Endometrium (tissue), 2 donors: Measurements from ENCODE around the gene TPD52L1.
"Not testable (repeated sequence)": the region's sequence is repeated elsewhere in the genome, so short reads cannot be mapped to it uniquely, and the experiment has no call there.

ENCODE experiments used
- FAIRE-seq: peaks from 2 replicates; lab custom pipeline; 2012; peaks lifted over from hg19 to GRCh38; lab: Jason Lieb, UNC
- donor health status: control.
- donor health status: control.

Gene TPD52L1, protein sequence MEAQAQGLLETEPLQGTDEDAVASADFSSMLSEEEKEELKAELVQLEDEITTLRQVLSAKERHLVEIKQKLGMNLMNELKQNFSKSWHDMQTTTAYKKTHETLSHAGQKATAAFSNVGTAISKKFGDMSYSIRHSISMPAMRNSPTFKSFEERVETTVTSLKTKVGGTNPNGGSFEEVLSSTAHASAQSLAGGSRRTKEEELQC

GRCh38 chr6:125153391-125154117 is at the start of gene TPD52L1:
TPD52L1 (plus strand) TSS chr6:125153773; CDS start chr6:125153952, 179 bp downstream.
- no peak for FAIRE-seq

GRCh38 chr6:125104425-125104824 is 49.1 kb upstream of the TPD52L1 start:
- no peak for FAIRE-seq

DNA sequence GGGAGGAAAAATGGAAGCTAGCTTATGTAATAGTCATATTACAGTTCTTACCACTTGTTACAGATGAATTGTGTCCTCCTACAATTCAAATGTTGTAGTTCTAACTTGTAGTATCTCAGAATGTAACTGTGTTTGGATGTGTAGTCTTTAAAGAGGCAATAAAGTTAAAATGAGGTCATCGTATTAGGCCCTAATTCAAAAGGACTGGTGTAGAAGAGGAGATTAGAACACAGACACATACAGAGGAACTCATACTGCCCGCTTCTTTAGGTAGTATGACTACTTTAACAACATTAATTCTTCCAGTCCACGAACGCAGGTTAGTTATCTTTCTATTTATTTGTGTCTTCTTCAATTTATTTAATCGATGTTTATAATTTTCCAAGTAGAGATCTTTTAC is 46.5 kb upstream of the TPD52L1 start:
- no peak for FAIRE-seq

DNA sequence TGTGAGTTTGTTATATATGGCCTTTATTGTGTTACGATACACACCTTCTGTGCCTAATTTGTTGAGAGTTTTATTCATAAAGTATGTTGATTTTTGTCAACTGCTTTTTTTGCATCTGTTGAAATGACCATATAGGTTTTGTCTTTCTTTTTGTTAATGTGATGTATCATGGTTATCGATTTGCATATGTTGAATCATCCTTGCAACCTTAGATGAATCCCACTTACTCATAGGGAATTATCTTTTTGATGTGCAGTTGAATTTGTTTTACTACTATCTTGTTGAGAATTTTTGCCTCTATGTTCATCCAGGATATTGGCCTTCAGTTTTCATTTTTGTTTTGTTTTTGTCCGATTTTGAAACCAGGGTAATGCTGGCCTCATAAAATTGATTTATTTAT is 45.7 kb upstream of the TPD52L1 start:
- FAIRE-seq: no peak

- FAIRE-seq: no peak
These were observed 43.5 kb upstream of the TPD52L1 start for GRCh38 chr6:125110056-125110455.

DNA sequence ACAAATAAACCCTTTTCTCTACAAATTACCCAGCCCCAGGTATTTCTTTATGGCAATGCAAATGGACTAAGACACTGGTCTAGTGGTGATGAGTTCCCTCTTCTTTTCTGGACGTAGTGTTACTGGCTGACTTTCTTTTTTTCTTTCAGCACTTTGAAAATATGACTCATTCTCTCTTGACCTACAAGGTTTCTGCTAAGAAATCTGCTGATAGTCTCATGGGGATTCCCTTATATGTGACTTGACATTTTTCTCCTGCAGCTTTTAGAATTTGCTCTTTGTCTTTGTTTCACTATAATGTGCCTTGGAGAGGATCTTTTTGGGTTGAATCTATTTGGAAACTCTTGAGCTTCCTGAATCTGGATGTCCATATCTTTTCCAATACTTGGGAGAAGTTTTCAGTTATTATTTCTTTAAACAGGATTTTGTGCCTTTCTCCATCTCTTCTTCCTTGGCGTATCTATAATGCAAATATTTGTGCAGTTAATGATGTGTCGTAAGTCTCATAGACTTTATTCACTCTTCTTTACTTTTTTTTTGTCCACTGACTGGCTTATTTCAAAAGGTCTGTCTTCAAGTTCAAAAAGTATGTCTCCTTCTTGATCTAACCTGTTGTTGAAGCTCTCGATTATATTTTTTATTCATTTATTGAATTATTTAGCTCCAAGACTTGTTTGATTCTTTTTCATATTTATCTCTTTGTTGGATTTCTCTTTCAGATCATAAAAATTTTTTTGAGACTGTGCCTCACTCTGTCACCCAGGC is 42.2 kb upstream of the TPD52L1 start:
- no peak for FAIRE-seq

DNA sequence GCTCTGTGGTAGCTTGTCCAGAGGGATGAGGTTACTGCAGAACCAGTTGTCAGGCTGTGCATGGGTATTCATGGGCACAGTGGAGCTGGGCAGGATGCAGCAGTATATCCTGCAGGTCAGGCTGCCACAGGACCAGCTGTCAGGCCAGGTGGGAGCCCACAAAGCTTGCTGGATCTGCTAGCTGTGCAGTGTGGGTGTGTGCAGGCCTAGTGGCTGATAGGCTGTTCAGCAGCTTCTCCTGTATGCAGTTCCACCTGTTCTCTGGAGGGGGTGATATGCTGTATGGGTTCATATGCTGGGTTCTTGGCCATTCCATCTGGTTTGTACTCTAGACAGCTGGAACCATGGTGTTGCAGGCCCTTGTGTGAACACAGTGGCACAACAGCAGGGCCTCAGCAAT is 40.6 kb upstream of the TPD52L1 start:
- no peak for FAIRE-seq

DNA sequence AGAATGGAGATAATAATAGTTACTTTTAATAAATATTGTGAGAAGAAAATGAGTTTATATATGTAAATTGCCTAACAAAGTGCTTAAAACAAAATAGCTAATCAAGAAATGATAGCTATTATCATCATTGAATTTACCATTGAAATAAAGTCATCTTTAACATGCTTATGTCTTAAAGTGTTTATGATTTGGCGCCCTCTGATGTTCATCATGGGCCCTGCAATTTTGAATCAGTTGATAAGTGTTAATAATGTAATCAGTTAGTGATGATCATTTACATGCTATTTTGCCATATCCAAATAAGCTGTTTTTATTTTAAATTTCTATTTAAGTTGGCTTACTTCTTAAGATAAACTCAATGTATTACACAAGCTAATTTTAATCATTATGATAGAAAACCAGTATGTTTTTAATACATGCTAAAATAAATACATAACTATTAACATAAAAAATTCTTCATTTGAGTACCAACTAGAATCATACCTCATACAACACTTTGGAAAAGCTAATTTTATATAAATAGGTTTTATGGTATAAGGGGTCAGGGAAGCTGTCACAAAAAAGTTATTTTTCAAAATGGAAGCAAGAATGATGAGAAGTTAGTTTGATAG is 39.2 kb upstream of the TPD52L1 start:
- peak; percentile 92 for FAIRE-seq

GRCh38 chr6:125116170-125116569 is 37.4 kb upstream of the TPD52L1 start:
- no peak for FAIRE-seq

DNA sequence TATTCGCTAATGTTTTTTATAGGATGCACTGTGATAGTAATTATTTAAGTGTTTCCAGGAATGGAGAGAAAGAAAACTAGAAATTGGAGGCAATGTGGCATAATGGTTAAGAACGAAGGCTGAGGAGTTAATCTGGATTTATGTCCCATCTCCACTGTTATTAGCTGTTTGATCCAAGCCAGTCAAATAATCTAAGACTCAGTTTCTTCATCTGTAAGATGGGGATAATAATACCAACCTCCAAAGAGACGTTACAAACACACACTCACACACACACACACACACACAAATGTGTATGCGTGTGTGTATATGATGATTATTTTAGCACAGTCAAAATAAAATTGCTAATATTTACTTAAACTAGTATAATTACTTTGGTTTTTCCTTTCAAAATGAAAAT is 36.9 kb upstream of the TPD52L1 start:
- no peak for FAIRE-seq

- no peak for FAIRE-seq
These were observed 35.8 kb upstream of the TPD52L1 start for GRCh38 chr6:125117818-125118217.

DNA sequence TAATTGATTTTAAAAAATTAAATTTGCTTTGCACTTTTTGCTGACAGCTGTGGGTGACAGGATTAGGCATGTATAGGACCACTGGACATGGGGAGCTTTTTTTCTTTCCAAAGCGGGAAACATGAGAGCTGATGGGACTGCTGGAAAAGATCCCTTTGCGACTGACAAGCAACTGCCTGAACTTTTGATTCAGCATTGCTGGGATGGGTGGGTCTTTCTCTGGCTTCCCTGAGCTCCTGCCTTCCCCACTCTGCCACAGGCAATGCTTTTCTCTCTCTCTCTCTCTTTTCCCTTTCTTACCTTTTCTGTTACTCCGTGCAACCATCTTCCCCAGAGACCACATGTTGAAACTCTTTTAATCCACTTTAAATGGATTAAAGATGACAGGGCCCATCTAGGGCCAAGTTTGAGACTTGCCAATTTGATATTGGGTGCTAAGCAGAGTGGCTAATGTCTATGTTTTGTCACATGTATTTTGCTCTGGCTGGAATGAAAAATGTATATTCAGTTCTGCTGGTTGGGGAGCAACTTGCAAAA is 33.5 kb upstream of the TPD52L1 start:
- FAIRE-seq: no peak

GRCh38 chr6:125121894-125122293 is 31.7 kb upstream of the TPD52L1 start:
- FAIRE-seq: no peak

DNA sequence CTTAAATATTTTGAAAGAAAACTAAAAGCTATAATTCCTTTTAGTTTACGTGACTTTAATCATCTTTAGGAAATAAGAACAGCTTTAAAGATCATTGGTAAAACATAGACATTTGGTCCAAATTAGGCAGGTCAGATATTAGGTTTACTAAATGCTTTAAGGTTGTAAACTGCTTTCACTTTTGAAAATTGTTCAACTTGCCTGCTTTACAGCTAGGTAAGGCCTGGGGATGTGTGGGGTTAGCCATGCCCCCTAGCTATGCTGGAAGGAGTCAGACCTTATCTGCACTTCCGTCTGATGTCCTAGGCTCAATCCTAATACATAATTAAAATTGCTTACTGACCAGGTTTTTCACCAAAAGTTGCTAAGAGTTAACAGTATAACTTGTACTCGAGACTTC is 30.5 kb upstream of the TPD52L1 start:
- no peak for FAIRE-seq

GRCh38 chr6:125123468-125124048 is 30.0 kb upstream of the TPD52L1 start:
- no peak for FAIRE-seq

GRCh38 chr6:125124049-125124669 is 29.4 kb upstream of the TPD52L1 start:
- no peak for FAIRE-seq

DNA sequence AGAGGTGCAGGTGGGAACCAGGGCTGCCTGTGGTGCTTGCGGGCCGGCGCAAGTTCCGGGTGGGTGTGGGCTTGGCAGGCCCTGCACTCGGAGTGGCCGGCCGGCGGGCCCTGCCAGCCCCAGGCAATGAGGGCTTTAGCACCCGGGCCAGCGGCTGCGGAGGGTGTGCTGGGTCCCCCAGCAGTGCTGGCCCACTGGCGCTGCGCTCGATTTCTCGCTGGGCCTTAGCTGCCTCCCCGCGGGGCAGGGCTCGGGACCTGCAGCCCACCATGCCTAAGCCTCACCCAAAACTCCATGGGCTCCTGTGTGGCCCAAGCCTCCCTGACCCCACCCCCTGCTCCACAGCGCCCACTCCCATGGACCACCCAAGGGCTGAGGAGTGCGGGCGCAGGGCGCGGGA is 27.7 kb upstream of the TPD52L1 start:
- FAIRE-seq: not testable (repeated sequence)

- FAIRE-seq: no peak
These were observed 24.2 kb upstream of the TPD52L1 start for GRCh38 chr6:125129354-125129753.

DNA sequence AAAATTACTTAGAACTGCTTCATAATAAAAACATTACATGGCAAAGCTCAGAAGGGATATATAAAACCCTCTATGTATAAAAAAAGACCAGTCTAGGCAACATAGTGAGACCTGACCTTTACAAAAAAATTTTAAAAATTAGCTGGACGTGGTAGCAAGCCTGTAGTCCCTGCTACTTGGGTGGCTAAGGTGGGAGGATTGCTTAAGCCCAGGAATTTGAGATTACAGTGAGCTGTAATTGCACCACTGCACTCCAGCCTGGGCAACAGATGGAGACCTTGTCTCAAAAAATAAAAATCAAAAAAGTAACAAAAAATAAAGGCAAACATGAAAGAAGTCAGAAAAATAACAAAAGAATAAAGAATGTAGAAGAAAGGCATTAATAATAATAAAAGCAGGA is 21.5 kb upstream of the TPD52L1 start:
- no peak for FAIRE-seq

DNA sequence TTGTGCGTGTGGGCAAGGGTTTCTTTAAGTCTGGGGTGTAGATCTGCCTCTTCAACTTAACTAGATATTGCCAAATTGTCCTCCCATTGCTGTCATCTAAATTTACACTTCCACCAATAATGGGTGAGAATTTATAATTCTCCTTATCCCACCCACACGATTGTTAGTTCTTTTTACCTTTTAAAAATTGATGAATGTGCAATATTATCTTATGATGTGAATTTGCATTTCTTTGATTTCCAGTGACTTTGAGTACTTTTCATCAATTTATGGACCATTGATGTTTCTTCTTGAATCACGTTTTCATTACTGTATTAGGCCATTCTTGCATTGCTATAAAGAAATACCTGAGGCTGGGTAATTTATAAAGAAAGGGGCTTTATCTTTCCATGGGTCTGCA is 17.2 kb upstream of the TPD52L1 start:
- FAIRE-seq: no peak

DNA sequence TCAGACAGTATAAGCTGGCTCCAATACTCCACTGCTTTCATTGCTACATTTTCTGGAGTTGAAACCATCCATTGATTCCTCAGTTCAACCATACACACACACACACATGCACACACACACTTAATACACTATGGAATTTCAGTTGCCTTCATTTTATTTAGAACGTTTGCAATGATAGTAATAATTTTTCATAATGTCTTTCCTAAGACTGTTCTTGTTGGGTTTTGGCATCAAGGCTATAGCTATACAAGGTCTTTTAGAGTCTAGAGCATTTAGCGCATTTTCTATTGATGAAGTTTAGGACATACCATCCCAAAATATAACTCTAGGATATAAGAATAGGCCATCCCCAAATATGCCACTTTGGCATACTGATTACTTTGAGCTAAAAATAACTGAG is 15.5 kb upstream of the TPD52L1 start:
- no peak for FAIRE-seq

DNA sequence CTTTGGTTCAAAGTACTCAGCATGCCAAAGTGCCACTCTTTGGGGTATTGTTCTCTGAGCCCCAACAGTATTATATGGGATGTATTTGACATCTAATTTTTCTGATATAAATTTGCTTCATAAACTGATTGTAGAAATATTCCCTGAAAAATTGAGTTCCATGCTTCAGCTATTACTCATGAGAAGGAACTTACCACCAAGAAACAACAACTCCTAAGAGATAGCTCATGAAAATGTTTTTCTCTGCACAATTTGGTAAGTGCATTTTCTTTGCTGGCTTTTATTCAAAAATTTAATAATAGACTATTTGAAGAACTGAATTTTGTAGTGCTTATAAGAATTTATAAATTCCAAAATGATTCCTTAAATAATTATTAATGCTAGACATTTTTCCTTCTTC is 12.8 kb upstream of the TPD52L1 start:
- FAIRE-seq: no peak
